GM12873 (cell line): ENCODE measurements around the gene SLC24A5.

Source experiments
- TF ChIP-seq, protein P1 (sequence below): IDR thresholded peaks from 2 replicates; pipeline ENCODE4 v1.5.1; 2012; ENCODE audit warnings: low read depth, mild to moderate bottlenecking, moderate library complexity, low read length, control low read depth; ENCODE audit not compliant: insufficient read depth; ENCODE audit errors: missing control alignments

SLC24A5 gene

GRCh38 chr15:48086133-48086532, 34.7 kb upstream of the SLC24A5 start:
- TF ChIP-seq, protein P1, sequence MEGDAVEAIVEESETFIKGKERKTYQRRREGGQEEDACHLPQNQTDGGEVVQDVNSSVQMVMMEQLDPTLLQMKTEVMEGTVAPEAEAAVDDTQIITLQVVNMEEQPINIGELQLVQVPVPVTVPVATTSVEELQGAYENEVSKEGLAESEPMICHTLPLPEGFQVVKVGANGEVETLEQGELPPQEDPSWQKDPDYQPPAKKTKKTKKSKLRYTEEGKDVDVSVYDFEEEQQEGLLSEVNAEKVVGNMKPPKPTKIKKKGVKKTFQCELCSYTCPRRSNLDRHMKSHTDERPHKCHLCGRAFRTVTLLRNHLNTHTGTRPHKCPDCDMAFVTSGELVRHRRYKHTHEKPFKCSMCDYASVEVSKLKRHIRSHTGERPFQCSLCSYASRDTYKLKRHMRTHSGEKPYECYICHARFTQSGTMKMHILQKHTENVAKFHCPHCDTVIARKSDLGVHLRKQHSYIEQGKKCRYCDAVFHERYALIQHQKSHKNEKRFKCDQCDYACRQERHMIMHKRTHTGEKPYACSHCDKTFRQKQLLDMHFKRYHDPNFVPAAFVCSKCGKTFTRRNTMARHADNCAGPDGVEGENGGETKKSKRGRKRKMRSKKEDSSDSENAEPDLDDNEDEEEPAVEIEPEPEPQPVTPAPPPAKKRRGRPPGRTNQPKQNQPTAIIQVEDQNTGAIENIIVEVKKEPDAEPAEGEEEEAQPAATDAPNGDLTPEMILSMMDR = no peak

- TF ChIP-seq, protein P1 = no peak
These were observed 34.2 kb upstream of the SLC24A5 start for GRCh38 chr15:48086576-48086975.

- TF ChIP-seq, protein P1 = no peak
These were observed 32.9 kb upstream of the SLC24A5 start for GRCh38 chr15:48087844-48088243.

DNA sequence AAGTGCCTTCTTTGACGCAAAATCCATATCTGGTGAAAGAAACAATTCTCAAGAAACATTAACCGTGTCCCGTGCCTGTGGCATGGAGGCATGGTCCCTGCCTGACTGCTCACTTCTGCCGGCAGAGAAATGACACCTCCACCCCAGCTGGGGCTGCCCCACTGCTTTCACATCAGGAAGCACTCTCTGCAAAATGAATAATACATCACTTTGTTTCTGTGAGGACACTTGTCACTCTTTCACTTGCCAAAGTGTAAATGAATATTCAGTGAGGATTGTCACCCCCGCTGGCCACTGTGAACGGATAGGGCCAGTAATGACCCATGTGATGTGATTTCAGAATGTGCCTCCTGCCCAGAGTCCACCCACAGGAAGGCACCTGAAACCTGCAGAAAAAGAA, 31.1 kb upstream of the SLC24A5 start:
- TF ChIP-seq, protein P1 = no peak

DNA sequence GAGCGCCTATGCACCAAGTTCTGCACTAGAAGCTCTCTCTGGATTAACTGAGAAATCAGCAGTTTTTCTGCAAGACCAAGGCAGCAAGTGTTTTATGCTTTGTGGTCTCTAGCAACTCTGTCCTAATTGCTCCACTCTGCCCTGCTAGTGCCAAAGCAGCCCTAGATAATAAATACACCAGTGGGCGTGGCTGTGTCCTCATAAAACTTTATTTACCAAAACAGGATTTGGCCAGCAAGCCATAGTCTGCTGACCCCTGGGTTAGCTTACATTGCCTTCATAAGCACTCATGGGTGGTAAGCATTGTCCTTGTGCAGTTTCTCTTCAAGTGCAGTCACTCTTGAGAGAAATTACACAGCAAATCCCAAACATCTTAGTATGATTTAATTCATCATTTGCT, 30.7 kb upstream of the SLC24A5 start:
- TF ChIP-seq, protein P1 = no peak

GRCh38 chr15:48090666-48091065, 30.1 kb upstream of the SLC24A5 start:
- TF ChIP-seq, protein P1 = no peak

DNA sequence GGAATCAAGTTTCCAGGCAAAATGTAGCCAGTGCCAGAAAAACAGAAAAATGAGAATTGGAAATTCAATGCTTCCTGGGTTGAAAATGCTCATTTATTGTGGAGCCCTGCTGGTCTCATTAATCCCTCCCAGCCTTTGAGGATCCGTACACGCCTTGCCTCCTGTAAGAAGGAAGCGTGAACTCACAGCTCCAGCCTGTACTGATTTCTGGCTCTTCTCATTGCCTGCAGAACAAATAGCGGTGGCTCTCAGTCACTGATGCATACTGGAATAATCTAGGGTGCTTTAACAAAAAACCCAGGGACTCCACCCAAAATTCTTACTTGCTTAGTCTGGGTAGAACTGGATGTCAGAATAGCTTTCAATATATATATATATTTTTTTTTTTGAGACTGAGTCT, 29.3 kb upstream of the SLC24A5 start:
- TF ChIP-seq, protein P1 = no peak

DNA sequence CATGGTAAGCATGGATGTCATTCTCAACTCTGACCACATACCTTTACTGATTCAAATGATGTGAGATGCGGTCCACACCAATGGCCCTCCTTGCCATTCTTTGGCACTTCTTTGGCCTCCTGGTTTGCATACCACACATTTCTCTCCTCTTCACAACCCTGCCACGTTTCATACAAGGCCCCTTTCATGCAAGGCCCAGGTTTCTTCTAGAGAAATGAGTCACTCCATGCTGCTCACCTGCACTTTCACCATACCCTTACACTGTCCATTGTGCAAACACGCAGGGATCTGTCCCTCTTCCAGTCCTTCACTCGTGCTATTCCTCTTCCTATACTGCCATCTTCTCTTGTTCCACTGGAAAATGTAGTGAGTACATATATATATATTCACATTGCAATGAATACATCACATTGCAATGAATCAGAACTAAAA, 24.4 kb upstream of the SLC24A5 start:
- TF ChIP-seq, protein P1 = no peak
